Measurements from ENCODE around the gene ZNF652. TPM values are rescaled to one million over a fixed set of nuclear protein-coding genes. Genes with fewer than 3 reads are reported as not detected.
"Not testable (repeated sequence)": the region's sequence is repeated elsewhere in the genome, so short reads cannot be mapped to it uniquely, and the experiment has no call there.

Gene ZNF652
- total RNA-seq, 1 donor from 2014 or later, result 26.5 TPM

DNA sequence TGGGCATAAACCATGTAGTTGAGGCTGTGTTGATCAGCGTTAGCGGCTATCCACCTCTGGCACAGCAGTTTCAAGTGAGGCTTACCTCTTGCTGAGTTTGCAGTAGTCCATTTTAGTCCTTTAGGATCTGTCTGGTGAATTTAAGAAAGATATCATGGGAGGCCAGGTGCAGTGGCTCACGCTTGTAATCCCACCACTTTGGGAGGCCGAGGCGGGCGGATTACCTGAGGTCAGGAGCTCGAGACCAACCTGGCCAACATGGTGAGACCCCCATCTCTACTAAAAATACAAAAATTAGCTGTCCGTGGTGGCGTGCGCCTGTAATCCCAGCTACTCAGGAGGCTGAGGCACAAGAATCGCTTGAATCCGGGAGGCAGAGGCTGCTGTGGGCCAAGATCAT lies 86.1 kb downstream of the ZNF652 start:
- DNase-seq (ENCODE audit: low read depth), result not testable (repeated sequence)

DNA sequence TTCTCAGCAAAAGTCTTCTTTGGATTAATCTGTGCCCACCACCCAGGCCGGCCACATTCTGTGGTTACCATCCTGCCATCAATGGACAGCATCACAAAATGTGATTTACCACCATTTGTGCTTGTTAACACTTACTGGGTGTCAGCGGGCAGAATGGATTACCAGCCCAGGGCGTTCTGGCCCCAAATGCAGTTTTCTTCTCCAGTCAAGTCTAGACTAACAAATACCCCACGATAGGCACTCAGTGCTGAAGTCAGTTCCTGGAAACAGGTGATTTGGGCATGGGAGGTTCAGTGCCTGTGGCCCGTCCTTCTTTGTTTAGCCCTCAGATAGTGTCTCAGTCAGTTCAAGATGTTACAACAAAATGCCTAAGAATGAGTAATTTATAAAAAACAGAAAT lies 92.7 kb downstream of the ZNF652 start:
- no peak for DNase-seq (ENCODE audit: low read depth)

DNA sequence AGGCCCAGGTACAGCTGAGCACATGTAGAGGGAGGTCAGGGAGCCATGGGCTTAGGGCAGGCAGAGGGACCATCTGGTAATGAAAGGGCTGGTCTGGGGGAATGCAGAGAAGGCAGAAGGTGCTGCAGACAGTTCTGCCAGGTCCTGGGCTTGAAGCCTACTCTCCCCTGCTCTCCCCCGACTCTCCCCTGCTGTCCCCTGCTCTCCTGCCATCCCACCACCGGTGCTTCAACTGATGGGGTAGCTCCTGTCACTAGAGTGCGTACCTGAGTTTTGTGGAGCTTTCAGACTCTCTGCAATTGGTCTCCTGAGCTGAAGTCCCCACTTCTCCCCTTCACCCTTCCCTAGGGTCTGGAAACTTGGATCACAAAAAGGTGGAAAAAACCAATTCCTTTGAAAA lies 94.1 kb downstream of the ZNF652 start:
- no peak for DNase-seq (ENCODE audit: low read depth)

DNA sequence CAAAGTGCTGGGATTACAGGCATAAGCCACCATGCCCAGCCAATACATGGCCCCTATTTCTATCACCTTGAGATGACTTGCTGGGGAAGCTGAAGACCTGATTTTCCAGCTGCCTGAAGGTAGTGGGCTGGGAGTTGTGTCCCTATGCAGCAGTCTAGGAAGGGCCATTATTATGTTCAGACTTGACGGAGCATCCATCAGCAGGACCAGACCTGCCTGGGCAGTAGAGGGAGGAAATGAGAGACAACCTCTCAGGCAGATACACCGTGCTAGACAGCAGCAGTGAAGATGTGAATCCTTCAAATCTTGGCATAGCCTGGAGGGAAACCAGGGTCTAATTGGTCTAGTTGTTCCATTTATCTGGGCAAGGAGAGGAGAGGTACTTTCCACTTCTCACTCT lies 95.8 kb downstream of the ZNF652 start:
- DNase-seq (ENCODE audit: low read depth), result no peak

DNA sequence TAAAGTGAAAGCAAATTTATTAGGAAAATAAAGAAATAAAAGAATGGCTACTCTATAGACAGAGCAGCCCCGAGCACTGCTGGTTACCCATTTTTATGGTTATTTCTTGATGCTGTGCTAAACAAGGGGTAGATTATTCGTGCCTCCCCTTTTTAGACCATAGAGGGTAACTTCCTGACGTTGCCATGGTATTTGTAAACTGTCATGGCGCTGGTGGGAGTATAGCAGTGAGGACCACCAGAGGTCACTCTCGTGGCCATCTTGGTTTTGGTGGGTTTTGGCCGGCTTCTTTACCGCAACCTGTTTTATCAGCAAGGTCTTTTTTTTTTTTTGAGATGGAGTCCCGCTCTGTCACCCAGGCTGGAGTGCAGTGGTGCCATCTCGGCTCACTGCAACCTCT lies 100.5 kb downstream of the ZNF652 start:
- not testable (repeated sequence) for DNase-seq (ENCODE audit: low read depth)

DNA sequence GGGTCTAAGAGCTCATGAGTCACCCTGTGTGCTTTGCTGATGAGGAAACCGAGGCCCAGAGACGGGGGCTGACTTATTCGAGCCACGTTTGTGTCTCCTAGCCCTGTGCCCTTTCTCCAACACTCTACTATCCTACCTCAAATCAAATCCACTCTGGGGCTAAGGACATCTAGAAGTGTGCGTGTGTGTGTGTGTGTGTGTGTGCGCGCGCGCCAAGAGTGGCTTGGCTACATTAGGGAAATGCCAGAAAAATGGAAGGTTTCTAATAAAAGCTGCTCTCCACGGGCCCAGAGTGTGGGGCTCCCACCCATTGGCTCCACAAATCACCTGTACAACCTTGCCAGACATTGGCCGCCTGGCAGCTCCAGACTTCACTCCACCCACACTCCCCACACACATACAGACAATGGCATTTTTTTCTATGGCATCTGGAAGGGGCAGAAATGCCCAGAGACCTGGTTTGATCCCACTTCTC lies 101.2 kb downstream of the ZNF652 start:
- no peak for DNase-seq (ENCODE audit: low read depth)

DNA sequence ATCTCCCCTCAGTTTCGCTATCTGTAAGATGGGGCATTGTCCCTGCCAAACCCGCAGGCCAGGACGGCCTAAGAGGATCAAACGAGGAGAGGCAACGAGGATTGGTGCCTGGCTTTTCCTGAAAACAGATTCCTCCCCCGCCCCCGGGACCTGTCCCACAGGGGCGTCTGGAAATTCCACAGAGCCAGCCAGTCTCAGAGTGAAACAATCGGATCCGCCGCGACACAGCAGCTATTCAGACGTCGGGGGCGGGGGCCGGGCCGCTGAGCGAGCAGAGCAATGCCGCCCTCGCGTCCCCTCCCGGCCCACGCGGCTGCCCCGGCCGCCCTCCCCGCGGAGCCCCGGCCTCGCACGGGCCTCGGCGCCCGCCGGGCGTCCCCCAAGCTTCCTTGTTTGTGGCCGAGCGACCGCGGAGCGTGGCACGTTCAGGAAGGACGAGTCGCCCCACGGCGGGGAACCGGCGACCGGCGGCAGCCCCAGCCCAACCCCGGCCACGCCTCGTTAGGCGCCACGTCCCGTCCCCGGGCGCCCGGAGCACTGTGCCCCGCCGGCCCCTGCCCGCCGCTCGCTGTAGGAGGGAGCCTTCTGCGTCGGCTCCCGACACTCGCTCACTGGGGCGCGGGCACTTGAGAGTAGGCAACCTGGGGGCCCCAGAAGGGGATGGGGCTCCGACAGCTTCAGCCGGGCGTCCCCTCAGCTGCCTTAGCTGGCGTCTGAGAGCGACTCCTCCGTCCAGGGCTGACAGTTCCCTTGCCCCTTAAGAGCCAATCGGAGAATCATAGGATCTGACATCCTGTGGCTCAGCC lies 101.8 kb downstream of the ZNF652 start:
- peak; percentile 53 for DNase-seq (ENCODE audit: low read depth)

DNA sequence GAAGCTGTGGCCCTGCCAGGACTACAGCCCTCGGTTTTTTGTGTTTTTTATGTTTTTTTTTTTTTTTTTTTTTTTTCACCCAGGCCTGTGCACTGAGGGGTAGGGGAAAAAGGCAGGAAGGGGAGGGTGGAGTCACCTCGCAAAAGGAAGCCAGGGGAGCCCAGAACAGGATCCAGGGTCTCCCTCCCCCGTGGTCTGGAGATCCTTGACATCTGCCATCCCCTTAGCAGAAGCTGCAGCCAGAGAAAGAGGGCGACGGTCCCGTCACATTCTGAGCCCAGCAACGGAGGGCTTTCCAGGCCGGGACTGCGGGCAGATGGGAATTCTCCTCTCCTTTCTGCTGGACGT lies 102.4 kb downstream of the ZNF652 start:
- no peak for DNase-seq (ENCODE audit: low read depth)

DNA sequence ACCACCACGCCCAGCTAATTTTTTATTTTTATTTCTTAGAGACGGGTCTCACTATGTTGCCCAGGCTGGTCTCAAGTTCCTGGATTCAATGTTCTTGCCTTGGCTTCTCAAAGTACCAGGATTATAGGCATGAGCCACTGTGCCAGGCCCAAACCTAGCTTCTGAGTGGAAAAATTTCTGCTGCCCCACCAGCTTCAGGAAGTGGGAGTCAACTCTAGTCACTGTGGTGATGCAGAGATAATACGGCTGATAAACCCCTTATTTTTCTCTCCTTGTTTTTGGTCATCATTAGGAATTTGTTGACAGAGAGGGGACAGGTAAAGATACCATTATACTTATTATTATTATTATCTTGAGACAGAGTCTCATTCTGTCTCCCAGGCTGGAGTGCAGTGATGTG lies 103.7 kb downstream of the ZNF652 start:
- DNase-seq (ENCODE audit: low read depth), result no peak

DNA sequence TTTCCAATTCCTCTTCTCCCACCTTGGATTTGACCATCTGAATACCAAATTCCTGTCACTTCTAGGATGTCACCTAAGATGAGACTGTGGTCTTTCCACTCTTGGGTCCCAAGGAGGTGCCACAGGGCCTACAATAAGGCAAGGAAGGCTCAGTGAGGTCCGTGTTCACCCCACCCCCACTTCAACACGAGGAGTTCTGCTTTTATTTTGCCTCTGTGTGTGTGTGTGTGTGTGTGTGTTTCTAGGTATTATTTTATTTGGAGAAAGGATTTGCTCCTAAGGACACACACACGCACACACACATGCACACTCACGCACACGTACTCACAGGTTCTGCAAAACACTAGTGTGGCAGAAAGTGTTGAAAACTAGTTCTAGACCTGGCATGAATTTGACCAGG lies 106.9 kb downstream of the ZNF652 start:
- DNase-seq (ENCODE audit: low read depth), result no peak

DNA sequence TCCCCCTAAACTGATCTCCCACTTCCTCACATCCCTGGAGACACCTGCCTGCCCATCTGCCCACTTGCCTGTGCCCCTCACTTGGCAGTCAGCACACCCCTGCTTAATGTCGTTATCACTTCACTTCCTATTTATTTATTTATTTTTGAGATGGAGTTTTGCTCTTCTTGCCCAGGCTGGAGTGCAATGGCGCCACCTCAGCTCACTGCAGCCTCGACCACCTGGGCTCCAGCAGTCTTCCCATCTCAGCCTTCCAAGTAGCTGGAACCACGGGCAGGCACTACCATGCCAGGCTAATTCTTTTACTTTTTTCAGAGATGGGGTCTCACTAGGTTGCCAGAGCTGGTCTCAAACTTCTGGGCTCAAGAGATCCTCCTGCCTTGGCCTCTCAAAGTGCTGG lies 108.0 kb downstream of the ZNF652 start:
- no peak for DNase-seq (ENCODE audit: low read depth)

DNA sequence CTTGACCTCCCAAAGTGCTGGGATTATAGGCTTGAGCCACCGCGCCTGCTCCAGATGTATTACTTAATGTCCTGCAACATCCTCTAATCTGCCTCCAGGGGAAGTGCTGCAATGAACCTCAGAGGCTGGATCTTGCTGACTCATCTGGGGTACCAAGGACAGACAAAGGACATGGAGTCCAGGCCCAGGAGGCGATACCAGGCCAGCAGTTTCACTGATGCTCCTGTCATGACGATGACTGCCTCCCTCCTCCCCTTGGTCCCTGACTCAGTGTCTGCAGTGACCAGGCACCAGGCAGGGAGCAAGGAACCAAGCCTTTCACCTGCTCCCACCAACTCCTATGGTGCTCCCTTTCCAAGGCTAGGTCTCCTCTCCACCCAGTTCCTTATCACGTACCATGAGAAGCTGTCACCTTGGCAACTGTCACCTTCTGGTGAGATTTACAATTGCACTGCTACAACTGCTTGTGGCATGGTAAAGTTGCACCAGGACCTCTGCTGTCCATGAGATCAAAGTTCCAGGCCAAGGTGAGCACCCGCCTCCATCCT lies 109.8 kb downstream of the ZNF652 start:
- no peak for DNase-seq (ENCODE audit: low read depth)

DNA sequence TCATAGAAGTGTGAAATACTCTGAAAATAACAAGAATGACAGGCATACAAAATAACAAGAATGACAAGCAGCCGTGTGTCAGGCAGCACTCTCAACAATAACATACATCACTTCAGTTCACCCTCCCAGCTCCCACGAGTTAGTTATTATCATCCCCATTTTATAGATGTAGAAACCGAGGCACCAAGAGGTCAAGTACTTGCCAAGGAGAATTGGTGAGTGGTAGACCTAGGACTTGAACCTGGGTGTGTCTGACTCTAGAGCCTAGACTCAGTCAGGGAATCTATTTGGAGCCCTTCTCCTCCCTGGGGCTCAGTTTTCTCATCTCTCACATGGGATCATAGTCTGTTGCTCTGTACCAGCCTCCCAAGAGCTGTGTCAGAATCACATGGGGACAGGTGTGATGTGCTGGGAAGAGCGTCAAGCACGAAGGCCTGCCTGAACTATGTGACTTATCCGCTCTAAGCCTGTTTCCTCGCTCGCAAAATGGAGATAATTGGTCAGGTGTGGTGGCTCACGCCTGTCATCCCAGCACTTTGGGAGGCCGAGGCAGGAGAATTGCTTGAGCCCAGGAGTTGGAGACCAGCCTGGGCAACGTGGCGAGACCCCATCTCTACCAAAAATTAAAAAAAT lies 112.0 kb downstream of the ZNF652 start:
- DNase-seq (ENCODE audit: low read depth), result no peak

DNA sequence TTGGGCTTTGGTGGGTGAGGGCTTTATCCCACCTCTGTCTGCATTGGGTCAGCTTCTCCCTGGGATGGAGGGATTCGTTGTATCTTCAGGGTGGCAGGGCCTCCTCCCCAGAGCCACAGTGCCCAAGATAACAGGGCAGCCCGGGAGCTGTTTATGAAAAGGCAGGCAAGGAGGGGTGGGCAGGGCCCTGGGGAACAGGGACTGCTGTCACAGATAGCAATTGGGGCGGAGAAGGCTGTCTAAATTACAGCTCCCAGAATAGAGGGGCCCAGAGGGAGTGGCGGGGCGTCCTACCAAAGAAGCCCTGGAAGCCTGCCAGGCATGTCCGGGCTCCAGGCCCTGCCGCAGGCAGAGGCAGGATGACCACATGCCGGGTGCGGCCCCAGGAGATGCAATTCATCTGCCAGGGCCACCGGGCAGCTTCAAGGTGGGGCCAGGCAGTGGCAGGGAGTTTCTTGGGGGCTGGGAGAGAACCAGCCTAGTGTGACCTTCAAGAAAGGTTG lies 112.7 kb downstream of the ZNF652 start:
- DNase-seq (ENCODE audit: low read depth), result peak; percentile 95

DNA sequence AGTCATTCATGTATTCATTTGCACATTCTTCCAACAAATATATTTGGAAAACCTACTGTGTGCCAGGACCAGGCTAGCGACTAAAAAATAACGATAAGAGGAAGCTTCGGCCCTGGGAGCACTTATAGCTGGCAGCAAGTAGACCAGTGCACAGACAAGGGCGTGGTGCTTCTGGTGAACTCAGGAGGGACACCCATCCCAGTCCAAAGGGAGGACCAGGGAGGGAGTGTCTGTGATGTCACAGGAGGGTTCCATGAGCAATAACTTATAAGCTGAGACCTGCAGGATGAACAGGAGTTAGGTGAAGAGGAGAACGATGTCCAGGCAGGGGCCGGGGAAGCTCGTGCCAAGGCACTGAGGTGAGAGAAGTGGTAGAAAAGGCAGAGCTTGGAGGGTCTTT lies 114.1 kb downstream of the ZNF652 start:
- DNase-seq (ENCODE audit: low read depth), result no peak

DNA sequence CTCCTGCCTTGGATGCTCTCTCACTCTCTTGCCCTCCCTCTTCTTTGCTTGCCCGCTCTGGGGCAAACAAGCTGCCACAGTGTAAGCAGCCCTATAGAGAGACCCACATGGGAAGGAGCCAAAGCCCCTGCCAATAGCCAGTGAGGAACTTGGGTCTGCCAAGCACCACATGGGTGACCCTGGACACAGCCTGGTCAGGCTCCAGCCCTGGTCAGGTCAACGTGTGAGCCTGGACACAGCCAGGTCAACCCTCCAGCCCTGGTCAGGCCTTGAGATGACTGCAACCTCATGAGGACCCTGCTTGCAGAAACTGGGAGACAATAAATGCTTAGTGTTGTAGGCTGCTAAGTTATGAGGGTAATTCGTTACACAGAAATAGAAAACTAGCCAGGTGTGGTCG lies 117.2 kb downstream of the ZNF652 start:
- DNase-seq (ENCODE audit: low read depth), result no peak

Small RNA genes within 50 kb of the gene (microRNA-seq; reads per million reads assigned to microRNA genes)
- not detected for gene MIR6129

Other genes with a start within 250 kb of the ZNF652 start
- gene B4GALNT2, start 229.5 kb downstream of the ZNF652 start, total RNA-seq, result not detected in 2 replicates
- not detected in 2 replicates for gene GNGT2, start 151.7 kb downstream of the ZNF652 start, total RNA-seq
- not detected in 2 replicates for gene ABI3, start 151.5 kb downstream of the ZNF652 start, total RNA-seq
- 12.0 and 22.4 TPM in 2 replicates for gene PHOSPHO1, start 131.5 kb downstream of the ZNF652 start, total RNA-seq
- 128 and 153 TPM in 2 replicates for gene PHB1, start 52.6 kb upstream of the ZNF652 start, total RNA-seq
- 44.7 and 113 TPM in 2 replicates for gene NGFR, start 133.0 kb upstream of the ZNF652 start, total RNA-seq
- gene NXPH3, start 213.6 kb upstream of the ZNF652 start, total RNA-seq, result not detected in 2 replicates

Data from myocyte (in vitro differentiated cells).